GM12875 (cell line): Measurements from ENCODE around the gene PTS.

Source experiments
- H3K4me3 ChIP-seq: one replicate; pipeline ENCODE4 v1.5.1; 2011; ENCODE audit warnings: low read depth, low read length, control low read depth
- TF ChIP-seq, protein P1 (sequence below): IDR thresholded peaks from 2 replicates; pipeline ENCODE4 v1.5.1; 2011; ENCODE audit warnings: low read depth, mild to moderate bottlenecking, control low read depth, inconsistent platforms, low read length, moderate library complexity, borderline replicate concordance; ENCODE audit not compliant: insufficient read depth

Gene PTS

GRCh38 chr11:112265659-112266409, 39.6 kb downstream of the PTS start:
- no peak overlapping the region for H3K4me3 ChIP-seq
- TF ChIP-seq, protein P1, sequence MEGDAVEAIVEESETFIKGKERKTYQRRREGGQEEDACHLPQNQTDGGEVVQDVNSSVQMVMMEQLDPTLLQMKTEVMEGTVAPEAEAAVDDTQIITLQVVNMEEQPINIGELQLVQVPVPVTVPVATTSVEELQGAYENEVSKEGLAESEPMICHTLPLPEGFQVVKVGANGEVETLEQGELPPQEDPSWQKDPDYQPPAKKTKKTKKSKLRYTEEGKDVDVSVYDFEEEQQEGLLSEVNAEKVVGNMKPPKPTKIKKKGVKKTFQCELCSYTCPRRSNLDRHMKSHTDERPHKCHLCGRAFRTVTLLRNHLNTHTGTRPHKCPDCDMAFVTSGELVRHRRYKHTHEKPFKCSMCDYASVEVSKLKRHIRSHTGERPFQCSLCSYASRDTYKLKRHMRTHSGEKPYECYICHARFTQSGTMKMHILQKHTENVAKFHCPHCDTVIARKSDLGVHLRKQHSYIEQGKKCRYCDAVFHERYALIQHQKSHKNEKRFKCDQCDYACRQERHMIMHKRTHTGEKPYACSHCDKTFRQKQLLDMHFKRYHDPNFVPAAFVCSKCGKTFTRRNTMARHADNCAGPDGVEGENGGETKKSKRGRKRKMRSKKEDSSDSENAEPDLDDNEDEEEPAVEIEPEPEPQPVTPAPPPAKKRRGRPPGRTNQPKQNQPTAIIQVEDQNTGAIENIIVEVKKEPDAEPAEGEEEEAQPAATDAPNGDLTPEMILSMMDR = no peak

GRCh38 chr11:112266410-112266778, 40.2 kb downstream of the PTS start:
- TF ChIP-seq, protein P1 = no peak
- H3K4me3 ChIP-seq = no peak overlapping the region

- TF ChIP-seq, protein P1 = no peak
- no peak overlapping the region for H3K4me3 ChIP-seq
Measured at GRCh38 chr11:112267188-112267591, 41.0 kb downstream of the PTS start.

- H3K4me3 ChIP-seq = no peak overlapping the region
- TF ChIP-seq, protein P1 = no peak
Measured at GRCh38 chr11:112268406-112268805, 42.2 kb downstream of the PTS start.

GRCh38 chr11:112269139-112269538, 42.9 kb downstream of the PTS start:
- TF ChIP-seq, protein P1 = no peak
- no peak overlapping the region for H3K4me3 ChIP-seq

- TF ChIP-seq, protein P1 = no peak
- no peak overlapping the region for H3K4me3 ChIP-seq
Measured at GRCh38 chr11:112270551-112271180, 44.4 kb downstream of the PTS start.

DNA sequence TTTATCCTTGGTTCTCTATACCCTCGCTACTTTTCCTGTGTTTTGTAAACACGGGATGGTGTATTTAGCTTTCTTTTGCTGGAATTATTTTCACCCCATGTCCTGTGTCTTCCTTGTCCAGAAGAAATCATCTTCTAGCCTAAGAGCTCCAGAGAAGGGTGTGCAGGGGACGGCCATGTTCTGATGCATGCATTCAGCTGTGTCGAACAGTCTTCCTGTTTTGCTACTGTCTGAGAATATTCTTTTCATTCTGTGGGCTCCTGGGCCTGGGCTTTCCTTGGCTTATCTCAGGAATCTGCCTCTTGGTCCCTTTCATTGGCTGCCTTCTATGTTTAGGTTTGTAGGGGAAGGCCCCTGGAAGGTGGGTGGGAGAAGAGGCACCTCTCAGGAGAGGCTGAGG, 45.0 kb downstream of the PTS start:
- H3K4me3 ChIP-seq = no peak overlapping the region

More for the DNA sequence above, 45.0 kb downstream of the PTS start:
- TF ChIP-seq, protein P1 = no peak
